ENCODE measurements around the gene PRDM15.

DNA sequence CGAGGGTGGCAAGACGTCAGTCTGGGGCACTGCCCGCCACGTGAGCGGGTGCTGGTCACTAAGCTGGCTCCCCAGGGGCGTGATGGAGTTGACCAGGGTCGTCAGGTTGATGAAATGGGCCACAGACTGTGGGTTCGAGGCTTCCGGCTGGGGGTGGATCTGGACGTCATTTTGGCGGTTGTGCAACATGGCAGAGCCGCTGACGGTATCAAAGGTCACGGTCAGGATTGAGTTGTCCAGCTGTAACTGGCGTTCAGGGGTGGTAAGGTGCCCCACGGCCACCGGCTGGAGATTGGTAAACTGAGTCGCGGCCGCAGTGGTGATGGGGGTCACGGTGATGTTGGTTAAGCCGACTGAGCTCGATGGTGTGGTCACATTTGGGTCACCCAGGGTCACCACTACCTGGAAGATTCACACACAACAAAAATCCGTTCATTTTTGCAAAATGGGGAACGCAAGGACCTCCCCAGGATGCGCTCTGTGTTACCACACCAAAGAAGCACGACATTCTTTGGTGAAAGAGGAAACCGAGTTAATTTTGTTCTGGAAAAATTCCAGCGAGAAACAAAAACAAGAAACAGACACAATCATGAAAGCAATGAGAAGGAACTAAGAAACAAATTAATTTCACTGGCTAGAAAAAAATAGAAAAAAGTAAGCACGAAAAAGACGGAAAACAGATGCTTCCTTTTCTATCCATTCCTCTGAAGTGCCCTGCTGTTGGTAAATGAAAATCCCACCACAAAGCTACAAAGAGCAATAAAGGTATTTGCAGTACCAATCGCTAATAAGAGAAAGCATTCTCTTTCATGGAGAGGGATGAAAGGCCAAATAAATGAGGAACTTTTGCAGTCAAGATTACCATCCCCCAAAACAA is 77.6 kb downstream of the PRDM15 start:
- TF ChIP-seq EP300 (IDR thresholded peaks at IDR 0.05) (no peak), POLR2A (IDR thresholded peaks at IDR 0.05) (no peak), POLR2AphosphoS5 (IDR thresholded peaks at IDR 0.05) (no peak)
- TF ChIP-seq, protein P1, sequence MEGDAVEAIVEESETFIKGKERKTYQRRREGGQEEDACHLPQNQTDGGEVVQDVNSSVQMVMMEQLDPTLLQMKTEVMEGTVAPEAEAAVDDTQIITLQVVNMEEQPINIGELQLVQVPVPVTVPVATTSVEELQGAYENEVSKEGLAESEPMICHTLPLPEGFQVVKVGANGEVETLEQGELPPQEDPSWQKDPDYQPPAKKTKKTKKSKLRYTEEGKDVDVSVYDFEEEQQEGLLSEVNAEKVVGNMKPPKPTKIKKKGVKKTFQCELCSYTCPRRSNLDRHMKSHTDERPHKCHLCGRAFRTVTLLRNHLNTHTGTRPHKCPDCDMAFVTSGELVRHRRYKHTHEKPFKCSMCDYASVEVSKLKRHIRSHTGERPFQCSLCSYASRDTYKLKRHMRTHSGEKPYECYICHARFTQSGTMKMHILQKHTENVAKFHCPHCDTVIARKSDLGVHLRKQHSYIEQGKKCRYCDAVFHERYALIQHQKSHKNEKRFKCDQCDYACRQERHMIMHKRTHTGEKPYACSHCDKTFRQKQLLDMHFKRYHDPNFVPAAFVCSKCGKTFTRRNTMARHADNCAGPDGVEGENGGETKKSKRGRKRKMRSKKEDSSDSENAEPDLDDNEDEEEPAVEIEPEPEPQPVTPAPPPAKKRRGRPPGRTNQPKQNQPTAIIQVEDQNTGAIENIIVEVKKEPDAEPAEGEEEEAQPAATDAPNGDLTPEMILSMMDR (IDR thresholded peaks at IDR 0.05), result no peak
